K562 (cell line): Measurements from ENCODE around the gene BTN3A1. TPM values are rescaled to one million over a fixed set of nuclear protein-coding genes. Genes with fewer than 3 reads are reported as not detected.
A peak's percentile ranks its signal among the peaks of the same experiment; 100 is the strongest.

Experiments used
- BACH1 ChIP-seq: fragments of 200-800 bp; sonication (Bioruptor generic); IDR thresholded peaks from 2 replicates; pipeline ENCODE4 v1.6.1; 2016; ENCODE audit warnings: missing genetic modification characterization, missing compliant biosample characterization
- CTBP1 ChIP-seq: fragments of 450-650 bp; IDR thresholded peaks from 2 replicates; pipeline ENCODE4 v1.6.1; 2016; ENCODE audit warnings: borderline replicate concordance
- DIDO1 ChIP-seq: fragments of 450-650 bp; IDR thresholded peaks from 2 replicates; pipeline ENCODE4 v1.6.1; 2016; ENCODE audit warnings: low read depth, missing biosample characterization, missing genetic modification characterization
- ELF1 ChIP-seq: fragments of 200-800 bp; sonication (Bioruptor generic); IDR thresholded peaks from 2 replicates; pipeline ENCODE4 v1.6.1; 2016; ENCODE audit warnings: missing genetic modification characterization, missing compliant biosample characterization
- ESRRA ChIP-seq: fragments of 450-650 bp; IDR thresholded peaks from 2 replicates; pipeline ENCODE4 v1.6.1; 2014; ENCODE audit warnings: low read depth, mild to moderate bottlenecking, moderate library complexity, borderline replicate concordance
- JUND ChIP-seq, 2 experiments: IDR thresholded peaks; 2 replicates in 1 of 2; 3 replicates in 1 of 2; pipeline ENCODE4 v1.6.1; 2011; ENCODE audit warnings: borderline replicate concordance in 2 of 2, low read depth in 2 of 2, low read length in 2 of 2, improper control_type of control experiment in 1 of 2, missing biosample characterization in 1 of 2, missing genetic modification characterization in 1 of 2, missing genetic modification reagents in 1 of 2
- MAFF ChIP-seq: IDR thresholded peaks from 2 replicates; pipeline ENCODE4 v1.6.1; 2012; ENCODE audit warnings: low read length, improper control_type of control experiment
- NFE2 ChIP-seq: IDR thresholded peaks from 2 replicates; pipeline ENCODE4 v1.6.1; 2014; ENCODE audit warnings: antibody characterized with exemption, low read depth
- NR2C1 ChIP-seq, 2 experiments: fragments of 450-650 bp; IDR thresholded peaks; 2 replicates each; pipeline ENCODE4 v1.6.1; 2017; ENCODE audit warnings: mild to moderate bottlenecking in 2 of 2, antibody characterized with exemption in 1 of 2, inconsistent platforms in 1 of 2, missing compliant biosample characterization in 1 of 2, missing genetic modification characterization in 1 of 2
- PBX2 ChIP-seq, 2 experiments: IDR thresholded peaks in 1 of 2; conservative IDR thresholded peaks in 1 of 2; 2 replicates each; pipeline ENCODE4 v1.6.1; 2016; ENCODE audit warnings: low read depth in 2 of 2, mild to moderate bottlenecking in 1 of 2, missing compliant biosample characterization in 1 of 2, missing genetic modification characterization in 1 of 2, moderate library complexity in 1 of 2
- RAD51 ChIP-seq: fragments of 450-650 bp; IDR thresholded peaks from 2 replicates; pipeline ENCODE4 v1.7.1; 2016; ENCODE audit warnings: low read depth, mild to moderate bottlenecking, borderline replicate concordance
- REST ChIP-seq, 2 experiments: fragments of 450-650 bp; formaldehyde crosslinking in 1 of 2; IDR thresholded peaks; 2 replicates each; pipeline versions ENCODE4 v1.4.0 to v1.6.1; 2014 to 2020; ENCODE audit warnings: mild to moderate bottlenecking in 2 of 2, borderline replicate concordance in 1 of 2, low read depth in 1 of 2
- RHOXF2B ChIP-seq: fragments of 250-450 bp; sonication (Bioruptor Pico); conservative IDR thresholded peaks from 2 replicates; pipeline ENCODE4 v1.5.1; 2021
- TBL1XR1 ChIP-seq, 2 experiments: IDR thresholded peaks; 2 replicates each; pipeline ENCODE4 v1.6.1; 2012; ENCODE audit warnings: improper control_type of control experiment in 2 of 2, low read length in 2 of 2, mild to moderate bottlenecking in 1 of 2
- TCF3 ChIP-seq: sonication (generic); formaldehyde crosslinking; IDR thresholded peaks from 2 replicates; pipeline ENCODE4 v1.4.0; 2020; ENCODE audit warnings: mild to moderate bottlenecking, missing genetic modification reagents
- ZKSCAN3 ChIP-seq: fragments of 250-450 bp; sonication (Bioruptor Pico); IDR thresholded peaks from 2 replicates; pipeline ENCODE4 v1.4.0; 2020
- polyA plus RNA-seq, 8 experiments: library from polyadenylated mRNA; depleted of rRNA in 4 of 8; stranded (reverse) in 5 of 8; unstranded in 3 of 8; fragments of >200 nt; fragmentation: Nextera tagmentation in 2 of 8; fragmentation: Illumina TruSeq in 1 of 8; extraction: Ambion mirVana in 2 of 8; extraction: Trizol in 1 of 8; gene quantifications; 2 replicates each; pipeline versions ENCODE4 v1.2.1 to v1.2.3, GENCODE V29; 2011 to 2014; ENCODE audit warnings: inconsistent platforms in 1 of 8, missing spikeins in 1 of 8
- total RNA-seq, 7 experiments: library from RNA; depleted of rRNA in 6 of 7; stranded (reverse); fragments of >200 nt in 6 of 7; fragmentation: Illumina TruSeq in 2 of 7; extraction: Trizol in 2 of 7; gene quantifications; 2 replicates each; pipeline versions ENCODE4 v1.2.1 to v1.2.3, GENCODE V29; 2011 to 2021; ENCODE audit warnings: low replicate concordance in 1 of 7

The BTN3A1 gene
- total and polyA plus RNA-seq, 9 of the 15 experiments (the other 6 are each of a cell fraction or from before 2014, with no cell fraction given) = 0.84 to 8.5 (median 3.9) TPM

- TF ChIP-seq DIDO1 (tag) (0 out of 2 replicates have a peak, but pooled peaks have one; percentile 46), ZKSCAN3 (CRISPR knock-in tag) (no peak), ELF1 (tag) (peak; percentile 87), ESRRA (peak; percentile 36; the same call in 1 of the 2 replicates), REST (IDR thresholded peaks at IDR 0.05; ENCODE audit: borderline replicate concordance) (peak; percentile 71), REST (CRISPR knock-in tag; IDR thresholded peaks at IDR 0.05; ENCODE audit: low read depth) (no peak), TBL1XR1 (IDR thresholded peaks at IDR 0.05; ENCODE audit: low read length in 2 of 2) (0 out of 4 replicates have a peak, but pooled peaks of 1 of the 2 experiments have one; percentile 20), NR2C1 (IDR thresholded peaks at IDR 0.05) (no peak), NR2C1 (tag; IDR thresholded peaks at IDR 0.05) (peak; percentile 26; the same call in 1 of the 2 replicates), MAFF (peak; percentile 88), RAD51 (0 out of 2 replicates have a peak, but pooled peaks have one; percentile 14), RHOXF2B (CRISPR knock-in tag) (no peak), CTBP1 (peak; percentile 90), BACH1 (tag) (peak; percentile 67), NFE2 (peak; percentile 62), TCF3 (peak; percentile 49), PBX2 (CRISPR knock-in tag; IDR thresholded peaks at IDR 0.05; ENCODE audit: low read depth) (no peak), PBX2 (tag; conservative IDR thresholded peaks at IDR 0.05; ENCODE audit: low read depth) (no peak), JUND (IDR thresholded peaks at IDR 0.05; ENCODE audit: borderline replicate concordance, low read depth, low read length) (peak; percentile 73; the same call in 1 of the 2 replicates), JUND (tag; IDR thresholded peaks at IDR 0.05; ENCODE audit: borderline replicate concordance, low read depth, low read length) (peak; percentile 71; the same call in 2 of the 3 replicates)
Observed at GRCh38 chr6:26389349-26389894, 12.7 kb upstream of the BTN3A1 start (continued).
